ENCODE measurements around the gene RDH13. TPM values are rescaled to one million over a fixed set of nuclear protein-coding genes. Genes with fewer than 3 reads are reported as not detected.
"Not testable (repeated sequence)": the region's sequence is repeated elsewhere in the genome, so short reads cannot be mapped to it uniquely, and the experiment has no call there.

The RDH13 gene
- polyA plus RNA-seq (2011; rRNA removed): 3.1 and 4.5 TPM in 2 replicates
- 4.0 and 7.5 TPM in 2 replicates for polyA minus RNA-seq (2011; rRNA and poly(A)+ RNA removed)

- Histone ChIP-seq H3K27ac (ENCODE audit: low read depth, low read length) (peak within 1 kb of the TSS; percentile 11), H3K4me3 (ENCODE audit: low read depth, low read length) (peak within 1 kb of the TSS; percentile 66), H3K27me3 (ENCODE audit: control insufficient read depth, insufficient read depth, low read length) (peaks cover 6% of the 10 kb centered on the region), H3K9me3 (ENCODE audit: control insufficient read depth, insufficient read depth, low read length) (peaks cover 4% of the 10 kb centered on the region; the same call in 1 of the 2 replicates)
- POLR2A ChIA-PET: interaction anchor here (0.9 kb wide), 1 partner anchor 19 kb away, joined by 3 read pairs; no protein-coding TSS in a partner anchor
- TF ChIP-seq CTCF (IDR thresholded peaks at IDR 0.05; ENCODE audit: low read depth, low read length): no peak
- CTCF ChIA-PET: interaction anchor here (0.6 to 1.0 kb wide), 3 partner anchors 10 to 584 kb away, joined by 3 to 4 read pairs (median 3); no protein-coding TSS in a partner anchor
- peak; percentile 86 for DNase-seq (ENCODE audit: low read depth, low spot score)
These were observed at the start of gene RDH13 for GRCh38 chr19:55062735-55063491. TSS of gene RDH13 (minus strand) at chr19:55063148. CDS start at chr19:55063032, 116 bp downstream.

- no peak overlapping the region for H3K4me3 ChIP-seq (ENCODE audit: low read depth, low read length)
- no peaks in the 10 kb centered on the region for H3K27me3 ChIP-seq (ENCODE audit: control insufficient read depth, insufficient read depth, low read length)
- no peak for DNase-seq (ENCODE audit: low read depth, low spot score)
- no peak overlapping the region for H3K27ac ChIP-seq (ENCODE audit: low read depth, low read length)
- ChIA-PET POLR2A (no interaction called here), CTCF (interaction anchor here (0.5 kb wide), 1 partner anchor 1153 kb away, joined by 5 read pairs; no protein-coding TSS in a partner anchor)
- no peaks in the 10 kb centered on the region; the same call in 1 of the 2 replicates for H3K9me3 ChIP-seq (ENCODE audit: control insufficient read depth, insufficient read depth, low read length)
- TF ChIP-seq CTCF (IDR thresholded peaks at IDR 0.05; ENCODE audit: low read depth, low read length): no peak
These were observed 49.4 kb upstream of the RDH13 start for GRCh38 chr19:55112246-55112776.

GRCh38 chr19:55111238-55111831, 48.4 kb upstream of the RDH13 start:
- no peak overlapping the region for H3K4me3 ChIP-seq (ENCODE audit: low read depth, low read length)
- no peak for DNase-seq (ENCODE audit: low read depth, low spot score)
- H3K9me3 ChIP-seq (ENCODE audit: control insufficient read depth, insufficient read depth, low read length): no peaks in the 10 kb centered on the region; the same call in 1 of the 2 replicates
- ChIA-PET POLR2A (no interaction called here), CTCF (interaction anchor here (0.7 kb wide), 1 partner anchor 23 kb away, joined by 5 read pairs; no protein-coding TSS in a partner anchor)
- no peaks in the 10 kb centered on the region for H3K27me3 ChIP-seq (ENCODE audit: control insufficient read depth, insufficient read depth, low read length)
- no peak for TF ChIP-seq CTCF (IDR thresholded peaks at IDR 0.05; ENCODE audit: low read depth, low read length)
- H3K27ac ChIP-seq (ENCODE audit: low read depth, low read length): no peak overlapping the region

- ChIA-PET CTCF (interaction anchor here (0.6 kb wide), 1 partner anchor 629 kb away, joined by 4 read pairs; no protein-coding TSS in a partner anchor), POLR2A (no interaction called here)
- no peak overlapping the region for H3K27ac ChIP-seq (ENCODE audit: low read depth, low read length)
- DNase-seq (ENCODE audit: low read depth, low spot score): no peak
- H3K27me3 ChIP-seq (ENCODE audit: control insufficient read depth, insufficient read depth, low read length): no peaks in the 10 kb centered on the region
- no peak for TF ChIP-seq CTCF (IDR thresholded peaks at IDR 0.05; ENCODE audit: low read depth, low read length)
- H3K4me3 ChIP-seq (ENCODE audit: low read depth, low read length): no peak overlapping the region
- no peaks in the 10 kb centered on the region; the same call in 1 of the 2 replicates for H3K9me3 ChIP-seq (ENCODE audit: control insufficient read depth, insufficient read depth, low read length)
These were observed 46.8 kb upstream of the RDH13 start for GRCh38 chr19:55109527-55110291.

- DNase-seq (ENCODE audit: low read depth, low spot score); H3K4me3 ChIP-seq (ENCODE audit: low read depth, low read length); H3K27ac ChIP-seq (ENCODE audit: low read depth, low read length); H3K27me3 ChIP-seq (ENCODE audit: control insufficient read depth, insufficient read depth, low read length); POLR2A ChIA-PET: not testable (repeated sequence)
- H3K9me3 ChIP-seq (ENCODE audit: control insufficient read depth, insufficient read depth, low read length): peaks cover 11% of the 10 kb centered on the region
- CTCF ChIA-PET: interaction anchor here (0.7 to 4.4 kb wide), 2 partner anchors 18 to 1315 kb away, joined by 3 to 19 read pairs; no protein-coding TSS in a partner anchor
These were observed 44.3 kb upstream of the RDH13 start for GRCh38 chr19:55107252-55107651.
